ENCODE results near the gene OVAAL. TPM values are rescaled to one million over a fixed set of nuclear protein-coding genes. Genes with fewer than 3 reads are reported as not detected.
A peak's percentile ranks its signal among the peaks of the same experiment; 100 is the strongest.

The OVAAL gene
- total and polyA plus RNA-seq, 2 of the 4 experiments (the other 2 are of a cell fraction): not detected

- H3K4ac ChIP-seq (ENCODE audit: low read depth, low read length): no peak overlapping the region; the same call in 1 of the 2 replicates
- H3K79me1 ChIP-seq (ENCODE audit: low read depth in 1 of 2, low read length in 2 of 2): no peaks in the 10 kb centered on the region
- H3K4me2 ChIP-seq (ENCODE audit: low read depth, low read length): no peak overlapping the region
- no peaks in the 10 kb centered on the region for H3K9me1 ChIP-seq (ENCODE audit: insufficient read depth, low read length)
- H3K18ac ChIP-seq (ENCODE audit: low read depth, low read length): no peak overlapping the region
- no peaks in the 10 kb centered on the region for H3K9me3 ChIP-seq (ENCODE audit: control insufficient read depth, insufficient read depth, low read length)
- no peak overlapping the region for H3K23ac ChIP-seq (ENCODE audit: low read depth, low read length)
- CTCF ChIA-PET: interaction anchor here (0.7 to 2.5 kb wide), 5 partner anchors 17 to 380 kb away, joined by 3 to 8 read pairs (median 6); partner anchors contain the start of gene KIAA1614
- H3K27ac ChIP-seq (ENCODE audit: insufficient read depth, low read length): no peak overlapping the region
- in situ Hi-C loops (cut with MboI; ENCODE audit: low sequenced_read_pairs) (no loop called here), dilution Hi-C loops (cut with HindIII; ENCODE audit: low sequenced_read_pairs, unreplicated experiment) (no loop called here), intact Hi-C loops (cut with micrococcal nuclease) (loop anchor here (2.0 to 5.0 kb wide), 3 partner anchors 100 to 634 kb away; partner anchors contain the start of gene XPR1)
- POLR2A ChIA-PET (ENCODE audit: unreplicated experiment): no interaction called here
- WGBS, 2 experiments (ENCODE audit: extremely low coverage in 2 of 2, insufficient read length in 1 of 2): no CpG with 5 or more reads among the region's 5 CpGs
- H3K9ac ChIP-seq (ENCODE audit: low read depth, low read length): no peak overlapping the region
- H2BK120ac ChIP-seq (ENCODE audit: low read depth, low read length): peak overlapping the region; percentile 64; the same call in 1 of the 2 replicates
- H4K8ac ChIP-seq (ENCODE audit: low read depth in 2 of 2, low read length in 2 of 2): 0 out of 4 replicates have a peak overlapping the region, but pooled peaks of 1 of the 2 experiments have one; percentile 31
- 0 out of 2 replicates have a peak, but pooled peaks cover 2% of the 10 kb centered on the region for H3K27me3 ChIP-seq (ENCODE audit: control insufficient read depth, insufficient read depth, low read length)
- H3K4me3 ChIP-seq (ENCODE audit: insufficient read depth, low read depth, low read length): no peak overlapping the region
- ATAC-seq (ENCODE audit: low read depth) (no peak), DNase-seq (no peak)
- H3K14ac ChIP-seq (replicated peaks; ENCODE audit: low read depth, low read length): no peak overlapping the region
- no peak overlapping the region for H2AK5ac ChIP-seq (ENCODE audit: low read depth, low read length)
- no peaks in the 10 kb centered on the region for H3K36me3 ChIP-seq (ENCODE audit: control insufficient read depth, insufficient read depth, low read length)
- H4K20me1 ChIP-seq (ENCODE audit: insufficient read depth, low read length): no peaks in the 10 kb centered on the region
- H3K56ac ChIP-seq (ENCODE audit: extremely low read depth, insufficient read depth, low read length): no peak overlapping the region
- H4K5ac ChIP-seq (ENCODE audit: low read depth, low read length): peak overlapping the region; percentile 23; the same call in 1 of the 2 replicates
- H2BK15ac ChIP-seq (ENCODE audit: low read depth, low read length): peak overlapping the region; percentile 63; the same call in 1 of the 3 replicates
- peak overlapping the region; percentile 15; the same call in 1 of the 2 replicates for H4K91ac ChIP-seq (ENCODE audit: insufficient read depth, low read depth, low read length)
- no peaks in the 10 kb centered on the region for H3K4me1 ChIP-seq (ENCODE audit: control insufficient read depth, insufficient read depth, low read length)
- H2BK20ac ChIP-seq (ENCODE audit: low read depth, low read length): peak overlapping the region; percentile 37
- no TSS peak for BruUV-seq (replicated peaks)
- no peak overlapping the region for H2BK5ac ChIP-seq (ENCODE audit: low read depth, low read length, poor library complexity, severe bottlenecking)
- H2AFZ ChIP-seq (replicated peaks; ENCODE audit: low read length, poor library complexity): no peak overlapping the region
- TF ChIP-seq ELK1 (IDR thresholded peaks at IDR 0.05; ENCODE audit: borderline replicate concordance, low read depth, low read length): no peak
- no peak for TF ChIP-seq SMC3 (IDR thresholded peaks at IDR 0.05; ENCODE audit: low read depth, low read length)
- no peak for TF ChIP-seq RFX5 (IDR thresholded peaks at IDR 0.05; ENCODE audit: low read depth, low read length)
- no peak for TF ChIP-seq POLR2A (IDR thresholded peaks at IDR 0.05; ENCODE audit: low read depth, low read length)
- TF ChIP-seq MAFK (IDR thresholded peaks at IDR 0.05; ENCODE audit: low read depth, low read length): no peak
- TF ChIP-seq FOS (IDR thresholded peaks at IDR 0.05; ENCODE audit: low read depth, low read length): no peak
- TF ChIP-seq MAZ (IDR thresholded peaks at IDR 0.05; ENCODE audit: borderline replicate concordance, low read depth, low read length): no peak
- TF ChIP-seq CTCF (conservative IDR thresholded peaks at IDR 0.05; ENCODE audit: low read depth, low read length): no peak
- no peak for TF ChIP-seq BHLHE40 (IDR thresholded peaks at IDR 0.05; ENCODE audit: low read depth, low read length)
- TF ChIP-seq CEBPB (IDR thresholded peaks at IDR 0.05; ENCODE audit: low read depth, low read length): no peak
- TF ChIP-seq MXI1 (IDR thresholded peaks at IDR 0.05; ENCODE audit: borderline replicate concordance, low read depth, low read length): no peak
- no peak for TF ChIP-seq RAD21 (IDR thresholded peaks at IDR 0.05; ENCODE audit: low read length)
- H2AK9ac ChIP-seq (replicated peaks; ENCODE audit: low read depth, low read length, poor library complexity): no peak overlapping the region
Observed at GRCh38 chr1:180532854-180533253, 25.9 kb upstream of the OVAAL start.

Measured in IMR-90 (cell line).